GM12873 (cell line): Measurements from ENCODE around the gene HORMAD2.

Source experiments
- TF ChIP-seq, protein P1 (sequence below): IDR thresholded peaks from 2 replicates; pipeline ENCODE4 v1.5.1; 2012; ENCODE audit warnings: low read depth, mild to moderate bottlenecking, moderate library complexity, low read length, control low read depth; ENCODE audit not compliant: insufficient read depth; ENCODE audit errors: missing control alignments

HORMAD2 gene, protein sequence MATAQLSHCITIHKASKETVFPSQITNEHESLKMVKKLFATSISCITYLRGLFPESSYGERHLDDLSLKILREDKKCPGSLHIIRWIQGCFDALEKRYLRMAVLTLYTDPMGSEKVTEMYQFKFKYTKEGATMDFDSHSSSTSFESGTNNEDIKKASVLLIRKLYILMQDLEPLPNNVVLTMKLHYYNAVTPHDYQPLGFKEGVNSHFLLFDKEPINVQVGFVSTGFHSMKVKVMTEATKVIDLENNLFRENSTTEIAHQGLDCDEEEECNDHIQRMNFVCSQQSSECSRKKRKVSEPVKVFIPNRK

DNA sequence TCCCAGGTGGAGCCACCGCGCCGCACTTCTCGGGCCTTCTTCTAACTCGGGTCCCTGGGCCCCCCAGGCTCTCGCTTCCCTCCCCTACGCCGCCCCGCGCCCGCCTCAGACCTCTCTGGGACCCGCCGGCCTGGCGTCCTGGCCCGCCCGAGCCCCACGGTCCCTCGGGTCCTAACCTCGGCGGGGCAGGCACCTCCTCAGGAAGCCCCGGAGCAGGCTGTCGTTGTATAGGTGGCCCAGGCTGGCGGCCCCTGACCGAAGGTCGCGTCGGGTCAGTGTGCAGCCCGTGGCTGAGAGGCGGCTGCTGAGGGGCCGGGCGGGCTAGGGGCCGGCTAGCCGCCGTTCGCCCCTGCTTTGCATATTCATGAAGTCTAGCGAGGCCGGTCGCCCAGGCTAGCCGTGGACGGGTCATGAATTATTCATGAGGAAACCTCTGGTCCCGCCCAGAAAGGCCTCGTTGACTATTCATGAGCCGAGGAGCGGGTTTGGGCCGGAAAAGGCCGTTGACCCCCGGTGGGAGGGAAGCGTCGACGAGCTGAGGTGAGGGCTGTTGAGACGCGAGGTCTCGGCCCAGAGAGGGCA lies at the start of gene HORMAD2:
Gene HORMAD2 (plus strand): TSS at position 513 of the 582 bp plus-strand sequence. CDS start 13,489 bp downstream, outside the sequence.
- TF ChIP-seq, protein P1, sequence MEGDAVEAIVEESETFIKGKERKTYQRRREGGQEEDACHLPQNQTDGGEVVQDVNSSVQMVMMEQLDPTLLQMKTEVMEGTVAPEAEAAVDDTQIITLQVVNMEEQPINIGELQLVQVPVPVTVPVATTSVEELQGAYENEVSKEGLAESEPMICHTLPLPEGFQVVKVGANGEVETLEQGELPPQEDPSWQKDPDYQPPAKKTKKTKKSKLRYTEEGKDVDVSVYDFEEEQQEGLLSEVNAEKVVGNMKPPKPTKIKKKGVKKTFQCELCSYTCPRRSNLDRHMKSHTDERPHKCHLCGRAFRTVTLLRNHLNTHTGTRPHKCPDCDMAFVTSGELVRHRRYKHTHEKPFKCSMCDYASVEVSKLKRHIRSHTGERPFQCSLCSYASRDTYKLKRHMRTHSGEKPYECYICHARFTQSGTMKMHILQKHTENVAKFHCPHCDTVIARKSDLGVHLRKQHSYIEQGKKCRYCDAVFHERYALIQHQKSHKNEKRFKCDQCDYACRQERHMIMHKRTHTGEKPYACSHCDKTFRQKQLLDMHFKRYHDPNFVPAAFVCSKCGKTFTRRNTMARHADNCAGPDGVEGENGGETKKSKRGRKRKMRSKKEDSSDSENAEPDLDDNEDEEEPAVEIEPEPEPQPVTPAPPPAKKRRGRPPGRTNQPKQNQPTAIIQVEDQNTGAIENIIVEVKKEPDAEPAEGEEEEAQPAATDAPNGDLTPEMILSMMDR: no peak

DNA sequence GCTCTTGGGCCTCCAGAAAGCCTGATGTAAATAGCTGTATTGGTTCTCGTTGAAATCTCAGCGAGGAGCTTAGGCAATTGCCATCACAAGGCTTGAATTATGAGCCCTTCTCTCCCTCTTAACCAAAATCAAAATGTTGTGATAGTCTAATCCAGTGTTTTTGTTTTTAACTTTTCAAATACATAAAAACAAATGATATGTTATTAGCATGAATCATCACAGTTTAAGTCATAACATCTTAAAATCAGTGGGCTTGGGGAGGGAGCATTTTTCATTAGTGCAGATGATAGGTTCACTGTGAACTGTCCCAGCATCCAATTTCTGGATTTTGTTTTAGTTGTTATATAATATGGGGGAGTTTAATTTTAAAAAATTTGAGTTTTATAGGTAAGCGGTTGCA lies 48.9 kb upstream of the HORMAD2 start:
- TF ChIP-seq, protein P1: no peak

DNA sequence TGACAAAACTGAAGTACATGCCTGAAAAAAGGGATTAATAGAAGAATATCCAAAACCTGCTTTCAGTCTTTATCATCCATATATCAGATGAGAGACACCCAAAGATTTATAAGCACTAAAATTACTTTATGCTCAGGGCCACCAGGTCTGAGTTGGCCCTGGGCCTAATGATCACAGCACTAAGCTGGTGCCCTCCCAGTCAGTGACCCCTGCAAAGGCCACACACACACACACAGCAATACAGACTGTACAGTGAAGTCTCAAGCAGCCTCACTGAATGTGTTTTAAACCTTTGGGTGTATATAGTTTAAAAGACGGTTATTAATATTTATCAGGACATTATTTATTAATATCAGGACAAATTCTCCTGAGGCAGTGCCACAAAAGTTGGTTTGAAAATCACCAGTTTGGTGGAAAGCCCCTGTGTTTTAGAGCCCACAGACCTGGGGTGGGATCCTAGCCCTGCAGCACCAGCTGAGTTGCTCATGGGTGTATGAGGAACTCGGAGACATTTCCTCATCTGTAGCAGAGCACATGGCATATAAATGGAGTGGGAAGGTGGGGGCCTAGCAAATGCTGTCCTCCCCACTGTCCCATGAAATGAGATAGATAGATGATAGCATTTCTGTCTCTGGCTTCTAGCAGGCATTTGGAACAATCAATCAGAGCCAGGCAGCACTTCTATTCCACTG lies 48.4 kb upstream of the HORMAD2 start:
- TF ChIP-seq, protein P1: no peak

DNA sequence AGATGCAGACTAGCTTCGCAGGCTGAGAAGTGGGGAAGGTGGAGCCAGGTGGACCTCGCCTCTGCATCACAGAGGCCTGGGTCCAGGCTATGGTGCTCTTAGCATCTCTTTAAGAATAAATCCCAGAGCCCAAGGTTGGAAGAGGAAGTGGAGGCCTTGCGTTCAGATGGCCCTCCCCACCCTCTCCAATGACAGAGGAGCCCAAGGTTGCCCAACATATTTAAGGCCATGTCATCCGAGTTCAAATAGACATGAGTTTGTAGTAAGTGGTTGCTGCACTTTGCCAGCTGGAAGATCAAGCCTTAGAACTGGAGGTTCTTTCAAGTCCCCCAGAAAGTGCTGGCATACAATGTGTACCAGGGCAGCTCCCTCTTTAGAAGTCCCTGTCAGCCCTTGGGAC lies 47.1 kb upstream of the HORMAD2 start:
- TF ChIP-seq, protein P1: no peak

DNA sequence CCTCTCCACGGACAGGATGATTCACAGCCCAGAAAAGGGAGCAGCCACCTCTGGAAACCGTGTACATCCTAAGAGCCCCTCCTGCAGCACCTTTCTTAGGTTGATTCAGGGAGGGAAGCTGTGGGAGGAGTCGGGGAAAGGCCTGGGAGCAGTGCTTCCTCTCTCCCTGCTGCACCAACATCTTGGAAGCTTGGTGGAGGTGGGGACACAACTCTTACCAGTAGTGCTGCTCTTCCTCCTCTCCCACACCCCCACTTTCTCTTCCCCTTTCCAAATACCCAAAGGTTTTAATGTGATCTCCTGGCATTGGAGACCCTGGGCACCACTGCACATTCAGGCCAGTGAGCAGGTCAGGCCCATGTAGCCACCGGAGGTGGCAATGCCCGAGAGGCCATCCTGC lies 46.4 kb upstream of the HORMAD2 start:
- TF ChIP-seq, protein P1: no peak

DNA sequence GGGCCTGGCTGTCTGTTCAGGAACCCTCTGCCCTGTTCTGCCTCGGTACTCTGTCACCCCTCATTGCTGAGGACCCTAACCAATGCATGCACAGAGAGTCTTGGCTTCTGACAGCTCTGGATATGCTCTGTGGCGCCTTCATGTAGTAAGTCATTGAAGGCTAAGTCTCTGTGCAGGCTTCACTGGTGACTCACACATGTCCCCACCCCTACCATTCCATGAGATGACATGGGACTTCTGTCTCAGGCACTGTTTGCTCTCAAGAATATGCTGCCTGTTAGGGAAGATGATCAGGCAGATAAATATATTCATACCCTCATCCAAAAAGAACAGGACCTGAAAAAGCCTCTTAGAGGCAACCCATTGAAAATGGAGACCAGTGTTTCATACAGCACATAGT lies 43.6 kb upstream of the HORMAD2 start:
- TF ChIP-seq, protein P1: no peak

DNA sequence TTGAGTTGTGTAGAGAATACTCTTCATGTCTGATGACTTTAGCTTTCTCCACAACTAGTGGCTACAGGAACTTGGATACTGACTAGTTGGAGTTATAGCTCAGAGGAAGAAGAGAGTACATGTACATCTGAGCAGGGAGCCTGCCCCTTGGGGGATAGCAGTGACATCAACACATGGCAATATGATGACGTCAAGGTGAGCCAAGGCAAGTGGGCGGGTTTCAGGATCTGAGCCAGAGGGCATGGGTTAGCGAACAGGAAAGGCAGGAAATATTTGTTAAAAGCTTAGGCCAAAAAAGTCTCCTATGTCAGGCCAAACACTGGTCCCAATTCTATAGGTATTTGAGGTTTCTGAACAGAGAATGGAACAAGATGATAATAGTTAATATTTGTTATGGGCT lies 42.0 kb upstream of the HORMAD2 start:
- TF ChIP-seq, protein P1: no peak
